NCI-H1092 (cell line): ENCODE results near the gene CACNA1D.

Source experiments
- DNase-seq: peaks from one replicate; lab custom pipeline; 2025; lab: John Stamatoyannopoulos, UW

Gene CACNA1D

DNA sequence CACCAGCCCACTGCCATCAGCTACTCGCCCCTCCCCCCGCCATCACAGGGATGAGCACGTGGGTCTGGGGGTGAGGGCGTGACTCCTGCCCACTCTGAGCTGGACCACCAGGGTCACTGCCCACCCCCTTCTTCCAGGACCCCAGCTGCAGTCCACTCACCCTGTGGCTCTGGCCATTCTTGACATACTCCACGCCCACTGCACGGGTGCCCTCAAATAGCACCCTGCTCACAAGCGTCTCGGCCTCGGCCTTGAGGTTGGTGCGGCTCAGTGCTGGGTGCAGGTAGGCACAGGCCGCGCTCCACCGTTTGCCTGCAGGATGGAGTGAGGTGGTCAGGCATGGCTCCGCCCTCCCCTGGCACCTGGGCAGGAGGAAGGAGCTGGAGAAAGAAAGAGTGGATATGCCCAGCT, 327.9 kb downstream of the CACNA1D start:
- DNase-seq, result no peak

DNA sequence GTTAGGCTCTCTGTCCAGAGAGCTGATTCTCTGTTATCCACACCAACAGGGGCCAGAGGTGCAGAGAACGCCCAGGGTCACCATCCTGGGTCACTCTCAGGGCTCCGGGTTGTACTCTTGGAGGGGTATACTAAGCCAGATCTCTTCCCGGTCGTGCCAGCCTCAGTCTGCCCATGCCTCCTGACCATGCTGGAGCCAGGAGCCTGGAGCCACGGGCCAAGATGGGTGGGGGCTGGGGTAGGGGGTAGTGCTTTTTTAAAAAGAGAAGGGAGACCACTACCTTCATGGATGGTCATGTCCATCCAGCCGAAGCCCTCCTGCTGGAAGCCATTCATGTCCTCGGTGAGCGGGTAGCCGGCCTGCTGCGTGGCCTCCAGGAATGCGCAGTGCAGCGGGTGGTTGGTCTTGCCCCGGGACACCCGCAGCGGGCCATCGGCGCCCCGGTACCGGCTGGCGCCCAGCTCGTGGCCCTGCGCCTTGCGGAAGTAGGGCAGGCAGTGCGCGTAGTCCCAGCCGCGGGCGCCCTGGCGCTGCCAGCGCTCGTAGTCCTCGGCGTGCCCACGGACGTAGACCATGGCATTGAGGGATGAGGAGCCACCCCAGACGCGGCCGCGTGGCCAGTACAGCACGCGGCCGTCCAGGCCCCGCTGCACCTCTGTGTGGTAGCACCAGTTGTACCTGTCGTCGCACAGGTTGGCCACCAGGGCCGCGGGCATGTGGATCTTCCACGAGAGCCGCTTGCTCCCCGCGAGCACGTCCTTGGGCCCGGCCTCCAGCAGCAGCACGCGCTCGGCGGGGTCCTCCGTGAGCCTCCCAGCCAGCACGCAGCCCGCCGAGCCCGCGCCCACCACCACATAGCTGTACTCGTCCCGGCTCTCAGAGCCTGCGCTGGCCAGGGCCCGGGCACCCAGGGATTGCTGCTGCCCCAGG, 328.9 kb downstream of the CACNA1D start:
- DNase-seq, result no peak

DNA sequence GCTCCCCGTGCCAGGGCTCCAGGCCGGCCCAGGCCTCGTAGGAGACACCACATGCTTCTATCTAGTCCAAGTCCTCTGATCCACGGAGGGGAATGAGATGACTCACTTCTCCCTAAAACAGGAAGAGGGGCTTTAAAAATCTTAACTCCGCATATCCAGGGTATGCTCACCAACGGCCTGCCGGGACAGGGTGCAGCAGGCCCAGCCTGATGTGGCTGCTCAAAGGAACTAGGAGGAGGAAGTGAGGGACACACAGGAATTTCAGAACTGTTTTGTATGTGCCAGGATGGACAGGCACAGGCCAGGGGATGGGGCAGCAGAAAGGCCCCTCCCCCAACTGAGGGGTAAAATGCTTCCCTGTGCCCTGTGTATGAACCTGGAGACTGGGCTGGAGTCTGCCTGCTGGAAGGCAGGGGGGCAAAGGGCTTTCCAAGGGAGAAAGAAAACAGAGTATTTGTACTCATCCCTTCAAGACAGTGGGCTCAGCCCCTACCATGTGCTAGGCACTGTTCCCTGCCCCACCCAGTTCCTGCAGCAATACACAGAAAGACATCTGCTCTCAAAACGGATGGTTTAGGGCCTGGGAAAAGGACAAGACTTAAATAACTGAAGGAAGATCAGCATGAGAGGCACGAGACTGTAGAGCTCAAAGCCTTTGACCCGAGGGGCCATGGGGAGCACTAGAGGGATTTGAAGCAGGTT, 329.7 kb downstream of the CACNA1D start:
- no peak for DNase-seq

DNA sequence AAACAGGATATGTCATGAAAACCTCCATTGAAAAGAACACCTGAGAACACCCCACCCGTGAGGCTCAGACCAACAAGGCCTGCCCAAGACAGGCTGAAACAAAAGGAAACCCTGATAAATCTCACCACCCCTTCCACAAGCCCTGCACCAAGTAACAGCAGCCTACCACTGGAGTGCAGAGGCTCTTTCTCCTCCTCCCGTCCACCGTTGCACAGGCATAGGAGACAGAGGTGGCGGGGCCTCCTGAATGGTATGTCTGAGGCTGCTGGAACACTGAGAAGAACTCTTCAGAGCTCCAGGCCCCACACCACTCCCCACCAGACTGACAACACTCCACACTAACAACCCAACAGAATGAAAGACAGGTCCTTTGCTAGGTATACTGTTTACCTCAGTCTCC, 330.4 kb downstream of the CACNA1D start:
- no peak for DNase-seq

DNA sequence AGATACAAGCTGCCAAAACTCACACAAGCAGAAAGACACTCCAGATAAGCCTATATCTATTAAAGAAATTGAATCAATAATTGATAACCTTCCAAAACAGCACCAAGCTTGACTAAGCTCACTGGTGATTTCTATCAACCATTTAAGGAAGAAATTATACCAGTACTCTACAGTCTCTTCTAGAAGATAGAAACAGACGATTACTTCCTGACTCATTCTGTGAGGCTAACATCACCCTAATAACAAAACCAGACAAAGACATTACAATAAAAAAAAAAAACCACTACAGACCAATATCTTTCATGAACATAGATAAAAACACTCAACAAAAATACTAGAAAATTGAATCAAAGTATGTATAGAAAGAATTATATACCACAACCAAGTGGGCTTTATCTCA, 331.6 kb downstream of the CACNA1D start:
- no peak for DNase-seq

DNA sequence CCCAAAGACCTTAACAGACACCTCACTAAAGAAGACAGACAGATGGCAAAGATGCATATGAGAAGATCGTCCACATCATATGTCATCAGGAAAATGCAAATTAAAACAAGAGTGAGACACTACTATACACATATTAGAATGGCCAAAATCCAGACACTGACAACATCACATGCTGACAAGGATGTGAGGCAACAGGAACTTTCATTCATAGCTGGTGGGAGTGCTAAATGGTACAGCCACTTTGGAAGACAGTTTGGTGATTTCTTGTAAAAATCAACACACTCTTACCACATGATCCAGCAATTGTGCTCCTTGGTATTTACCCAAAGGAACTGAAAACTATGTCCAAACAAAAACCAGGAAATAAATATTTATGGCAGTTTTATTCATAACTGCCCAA, 334.2 kb downstream of the CACNA1D start:
- no peak for DNase-seq

DNA sequence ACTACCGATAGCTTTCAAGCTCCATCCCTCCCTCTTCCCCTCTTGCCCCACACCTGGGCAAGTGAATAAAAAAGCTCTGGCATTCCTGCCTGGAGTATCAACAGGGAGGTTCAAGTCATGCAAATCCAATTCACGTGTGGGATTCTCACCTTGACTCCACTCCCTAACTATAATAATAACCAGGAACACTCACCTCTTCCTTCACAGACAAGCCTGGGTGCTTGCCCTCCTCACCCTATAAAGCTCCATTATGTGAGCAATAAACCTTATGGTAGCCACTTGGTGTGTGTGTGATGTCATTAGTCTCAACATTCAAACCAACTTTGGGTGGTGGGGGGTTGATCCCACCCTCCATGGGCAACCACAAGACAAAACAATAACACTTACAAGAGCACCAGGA, 335.2 kb downstream of the CACNA1D start:
- no peak for DNase-seq

DNA sequence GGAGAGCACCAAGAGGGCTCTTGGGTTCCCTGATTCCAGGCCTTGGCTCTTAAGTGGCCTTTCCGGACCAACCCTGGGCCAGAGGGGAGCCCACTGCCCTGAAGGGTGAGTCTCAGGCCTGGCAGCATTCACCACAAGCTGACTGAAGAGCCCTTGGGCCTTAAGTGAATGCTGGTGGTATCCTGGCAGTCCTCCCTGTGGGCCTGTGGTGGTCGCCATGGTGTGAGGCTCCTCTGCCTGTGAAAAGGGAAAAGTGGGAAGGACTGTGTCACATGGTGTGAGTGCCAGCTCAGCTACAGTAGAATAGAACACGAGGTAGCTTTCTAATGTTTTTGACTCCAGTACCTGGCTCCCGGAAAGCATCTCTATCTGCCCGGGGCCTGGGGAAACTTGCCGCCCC, 336.5 kb downstream of the CACNA1D start:
- DNase-seq, result no peak

DNA sequence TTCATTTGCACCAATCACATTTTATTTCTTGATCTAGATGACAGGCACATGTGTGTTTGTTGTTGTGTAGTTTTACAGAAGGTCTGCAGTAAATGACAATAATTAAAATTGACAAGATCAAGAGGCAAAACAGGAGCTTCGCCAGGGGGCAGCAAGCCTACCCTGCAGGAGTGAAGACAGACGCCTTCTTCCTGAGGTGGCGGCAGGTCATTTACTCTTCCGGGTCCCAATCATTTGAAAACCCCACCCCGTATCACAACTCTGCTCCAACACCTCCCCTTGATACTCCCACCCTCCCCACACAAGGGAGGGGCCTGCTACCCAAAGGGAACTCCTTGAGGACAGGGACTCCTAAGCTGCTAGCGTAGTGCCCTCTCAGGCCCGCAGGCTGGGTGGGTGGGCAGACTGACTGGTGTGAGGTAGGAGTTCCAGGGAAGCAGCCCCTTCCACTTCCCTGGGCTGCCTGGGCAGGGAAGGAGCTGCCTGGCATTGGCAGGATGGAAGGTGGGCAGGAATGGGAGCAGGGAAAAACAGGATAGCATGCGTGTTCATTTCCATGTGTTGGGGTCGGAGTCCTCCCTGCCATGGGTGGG, 338.7 kb downstream of the CACNA1D start:
- no peak for DNase-seq

DNA sequence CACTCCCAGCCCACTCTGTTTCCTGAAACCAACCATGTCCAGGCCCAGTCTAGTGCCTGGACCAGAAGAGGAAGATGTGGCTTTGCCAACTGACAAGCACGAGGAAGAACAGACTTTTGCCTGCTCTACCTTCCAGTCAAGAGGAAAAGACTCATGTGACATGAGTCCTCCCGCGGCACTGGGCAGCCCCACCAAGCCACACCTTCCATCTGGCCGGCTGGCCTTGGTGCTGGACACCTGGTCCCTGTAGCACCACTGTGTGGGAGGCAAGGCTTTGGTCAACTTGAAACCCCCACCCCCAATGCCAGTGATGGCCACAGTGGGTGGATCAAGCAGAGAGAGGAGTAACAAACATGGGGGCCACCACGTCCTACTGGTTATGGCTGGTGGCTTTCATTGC, 339.3 kb downstream of the CACNA1D start:
- no peak for DNase-seq

DNA sequence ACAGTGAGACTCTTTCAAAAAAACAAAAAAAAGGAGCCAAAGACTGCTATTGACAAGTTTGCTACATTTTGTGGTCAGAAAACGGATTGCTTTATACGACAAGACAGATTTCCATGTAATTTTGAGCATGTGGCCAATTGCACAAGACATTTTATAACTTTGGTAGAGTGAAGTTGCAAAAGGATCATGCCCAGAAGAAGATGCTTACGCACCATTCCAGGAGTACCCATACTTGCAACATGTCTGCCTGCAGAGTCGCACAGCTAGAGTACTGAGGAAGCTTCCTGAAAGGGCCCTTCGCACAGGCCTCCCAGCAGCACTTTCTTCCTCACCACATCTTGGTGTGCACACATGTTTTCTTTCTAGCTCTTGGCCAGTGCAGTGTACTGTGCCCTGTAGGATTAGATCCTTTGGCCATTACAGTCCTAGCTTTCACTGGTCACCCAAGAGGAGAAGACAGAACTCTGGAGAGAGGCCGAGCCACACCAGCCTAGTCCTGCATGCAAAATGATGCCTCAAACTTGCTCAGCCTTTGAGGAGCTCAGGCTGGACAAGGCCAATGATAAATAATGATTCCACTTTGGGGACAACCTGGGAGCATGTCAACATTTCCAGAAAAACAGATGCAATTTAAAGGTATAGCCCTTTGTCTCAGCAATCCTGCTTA, 340.2 kb downstream of the CACNA1D start:
- DNase-seq, result no peak

DNA sequence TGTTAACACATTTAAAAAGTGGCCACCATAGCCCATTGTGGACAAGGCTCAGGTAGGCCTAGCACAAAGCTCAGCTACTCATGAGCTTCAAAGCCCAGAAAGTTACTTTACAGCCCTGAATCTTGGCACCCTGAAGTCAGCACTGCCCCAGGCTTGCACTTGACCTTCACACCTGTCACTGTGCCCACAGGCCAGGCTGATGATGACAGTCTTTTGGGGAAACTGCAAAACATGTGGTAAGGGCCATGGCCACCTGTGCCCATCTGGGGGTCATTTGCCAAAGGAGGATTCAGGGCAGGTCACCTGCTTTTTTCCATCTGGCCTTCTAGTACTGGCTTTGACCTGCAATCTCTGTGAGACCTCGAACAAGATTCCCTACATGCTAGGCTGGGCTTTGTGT, 340.8 kb downstream of the CACNA1D start:
- DNase-seq, result no peak

DNA sequence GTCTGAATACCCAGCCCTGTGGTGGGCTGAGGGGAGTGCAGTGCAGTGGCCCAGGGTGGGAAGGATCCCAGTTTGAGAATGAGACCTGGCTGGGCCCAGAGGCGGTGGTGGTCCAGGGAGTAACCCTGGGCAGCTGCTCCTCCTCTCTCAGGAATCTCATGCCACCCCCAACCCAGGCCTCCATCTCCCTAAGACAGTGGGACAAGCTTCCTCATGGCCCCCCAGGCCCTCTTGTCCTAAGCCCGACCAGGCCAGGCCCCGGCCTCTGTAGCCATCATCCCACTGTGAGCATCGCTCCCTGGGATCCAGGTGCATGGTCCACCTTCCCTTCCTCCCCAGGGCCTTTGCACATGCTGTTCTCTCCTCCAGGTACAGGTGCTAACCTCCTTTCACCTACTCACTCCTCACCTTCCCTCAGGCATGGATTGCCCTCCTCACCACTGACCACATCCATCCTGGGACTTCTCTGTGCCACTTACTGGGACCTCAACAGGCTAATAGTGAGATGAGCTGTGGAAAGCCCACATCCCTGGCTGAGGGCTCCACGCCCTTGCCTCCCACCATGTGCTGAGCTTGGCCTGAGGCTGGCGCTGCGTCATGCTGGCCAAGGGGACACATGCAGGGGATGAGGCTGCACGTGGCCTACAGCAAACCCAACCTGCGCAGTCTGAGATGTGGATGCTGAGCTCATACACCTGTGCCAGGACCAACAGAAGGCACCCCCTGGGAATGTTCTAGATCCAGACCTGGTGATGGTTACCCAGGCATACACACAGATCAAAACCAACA, 341.9 kb downstream of the CACNA1D start:
- DNase-seq, result no peak

DNA sequence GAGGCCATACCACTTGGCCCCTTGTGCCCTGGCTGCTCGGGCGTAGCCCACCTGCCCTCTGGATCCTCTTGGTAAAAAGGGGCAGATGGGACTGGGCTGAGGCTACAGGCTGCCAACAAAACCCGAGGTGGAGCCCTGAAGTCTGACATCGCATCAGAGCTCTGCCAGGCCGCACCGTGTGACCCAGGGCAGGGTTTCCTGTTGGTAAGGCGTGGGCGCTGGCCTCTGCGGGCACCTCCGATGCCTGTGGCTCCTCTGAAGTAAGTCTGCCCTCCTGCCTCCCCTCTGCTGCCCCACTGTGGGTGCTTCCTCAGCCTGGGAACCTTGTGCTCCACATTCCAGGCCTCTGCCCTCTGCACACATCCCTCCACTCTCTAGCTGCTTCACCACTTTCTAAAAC, 342.9 kb downstream of the CACNA1D start:
- DNase-seq, result no peak

DNA sequence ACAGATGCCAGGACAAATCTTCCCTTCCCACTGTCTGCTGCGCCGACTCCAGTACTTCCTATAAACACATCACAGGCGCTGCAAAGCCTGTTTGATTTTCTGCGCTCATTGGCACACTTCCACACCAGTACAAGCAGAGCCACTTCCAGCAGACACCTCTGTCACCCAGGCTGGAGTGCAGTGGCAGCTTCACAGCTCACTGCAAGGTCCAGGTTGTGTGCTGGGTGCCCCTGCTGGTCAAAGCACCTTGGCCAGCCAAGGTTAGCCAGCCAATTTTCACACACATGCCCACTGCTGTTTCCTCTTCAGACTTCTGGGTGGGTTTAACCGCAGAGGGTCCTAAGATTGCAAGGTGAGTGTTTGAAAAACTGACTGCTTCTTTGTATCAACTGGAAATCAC, 346.9 kb downstream of the CACNA1D start:
- no peak for DNase-seq

DNA sequence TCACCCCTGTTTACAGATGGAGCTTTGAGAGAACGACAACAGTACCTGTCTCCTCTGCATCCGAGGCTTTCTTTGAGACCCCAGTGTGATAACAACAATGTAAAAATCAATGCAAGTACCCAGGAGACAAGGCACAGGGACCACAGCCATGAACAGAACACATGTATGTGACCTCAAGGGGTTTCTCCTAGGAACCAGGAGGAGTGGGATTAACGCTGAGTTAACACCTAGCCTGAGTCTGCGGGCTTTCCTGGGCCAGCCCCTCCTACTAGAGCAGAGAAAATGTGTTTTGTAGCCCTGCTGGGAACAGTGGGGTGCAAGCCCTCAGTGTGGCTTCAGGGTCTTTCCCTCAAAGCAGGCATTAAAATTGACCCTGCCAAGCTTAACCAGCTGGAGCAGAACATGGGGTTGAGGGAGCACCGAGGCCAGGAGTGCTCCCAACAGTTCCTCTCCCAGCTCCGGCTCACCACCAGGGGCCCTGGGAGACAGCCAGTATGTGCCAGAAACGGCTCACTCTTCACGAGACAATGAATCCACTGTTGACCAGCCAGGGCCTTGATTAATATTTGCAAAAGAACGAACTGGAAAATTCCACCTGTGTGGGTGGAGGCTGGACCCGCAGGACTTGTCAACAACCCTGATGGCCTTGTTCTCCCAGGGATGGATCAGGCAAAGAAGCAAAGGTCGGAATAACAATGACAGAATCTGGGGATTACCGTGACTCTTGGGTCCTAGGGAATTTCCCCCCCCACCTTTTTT, 348.2 kb downstream of the CACNA1D start:
- peak; percentile 7 for DNase-seq

DNA sequence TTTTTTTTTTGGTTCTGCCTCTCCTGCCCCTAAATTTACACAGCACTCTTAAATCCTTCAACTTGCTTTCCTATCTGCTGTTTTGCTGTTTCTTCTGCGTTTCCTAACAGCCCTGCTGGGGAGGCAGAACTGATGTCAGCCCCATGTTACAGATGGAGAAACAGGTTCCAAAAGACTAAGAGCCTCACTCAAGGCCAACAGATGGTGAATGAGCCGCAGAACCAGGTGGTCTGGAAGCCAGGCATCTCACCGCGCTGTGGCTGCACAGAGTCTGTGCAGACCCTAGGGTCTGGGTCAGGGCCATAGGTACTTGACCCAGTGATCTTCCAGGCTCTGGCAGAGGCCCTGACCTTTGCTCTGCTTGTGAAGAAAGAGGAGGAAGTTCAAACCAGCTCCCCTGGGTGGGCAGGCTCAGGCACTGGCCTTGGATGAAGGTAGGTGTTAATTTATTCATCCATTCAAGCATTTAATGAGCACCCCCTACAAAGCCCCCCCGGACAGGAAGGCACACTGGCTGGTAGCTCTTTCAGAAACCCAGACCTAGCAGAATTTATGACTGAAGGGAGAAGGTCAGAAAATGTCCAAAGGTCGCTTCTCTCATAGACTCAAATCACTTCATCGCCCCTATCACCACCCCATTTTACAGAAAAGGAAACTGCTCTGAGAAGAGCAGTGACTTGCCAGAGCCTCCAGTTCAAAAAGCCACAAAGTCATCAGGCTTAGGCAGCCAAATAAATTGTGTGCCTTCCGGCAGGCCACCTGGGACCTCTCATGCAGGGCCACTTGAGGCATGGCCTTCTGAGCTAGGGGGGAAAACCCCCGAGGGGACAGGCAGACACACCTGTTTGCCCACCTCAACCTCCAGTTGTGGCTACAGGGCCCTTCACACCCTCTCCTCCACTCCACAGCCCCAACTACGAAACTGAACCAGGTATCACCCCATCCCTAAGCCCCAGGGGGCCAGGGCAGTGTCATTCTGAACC, 349.1 kb downstream of the CACNA1D start:
- DNase-seq, result no peak

DNA sequence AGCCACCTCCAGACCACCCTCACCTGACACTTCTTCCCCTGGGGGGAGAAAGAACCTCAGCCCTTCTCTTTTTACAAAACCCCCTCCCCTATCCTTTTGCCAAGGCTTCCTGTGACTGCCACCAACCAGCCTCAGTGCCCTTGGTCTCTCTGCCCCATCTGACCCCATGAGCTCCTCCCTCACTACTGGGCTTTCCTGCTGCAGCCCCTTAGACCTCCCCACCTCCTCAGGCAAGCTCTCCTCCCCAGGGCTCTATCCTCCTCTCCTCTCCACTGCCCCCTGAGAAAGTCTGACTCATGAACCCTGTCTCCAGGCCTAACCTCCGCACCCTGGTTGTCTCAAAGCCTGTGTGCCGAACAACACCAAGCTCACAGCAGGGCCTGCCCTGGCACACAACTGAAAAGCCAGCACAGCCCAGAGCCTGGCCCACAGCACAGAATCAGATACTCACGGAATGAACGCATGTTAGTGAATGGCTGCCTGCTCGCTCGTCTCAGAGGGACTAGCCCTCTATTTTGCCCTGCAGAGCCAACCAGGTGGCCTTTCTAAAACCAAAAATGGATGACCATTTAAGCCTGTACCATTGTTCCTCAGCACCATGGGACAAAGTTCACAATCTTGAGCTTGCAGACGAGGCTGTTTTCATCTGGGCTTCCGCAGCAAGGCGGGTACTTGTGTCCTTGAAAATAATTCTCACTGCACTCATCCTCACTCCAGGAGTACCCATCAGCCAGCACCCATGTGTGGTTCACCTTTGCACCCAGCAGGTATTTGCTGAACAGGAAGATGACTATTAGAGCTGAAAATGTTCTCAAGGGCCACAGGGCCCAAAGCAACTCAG, 350.1 kb downstream of the CACNA1D start:
- no peak for DNase-seq
